Stimulated activated CD8-positive, alpha-beta memory T cell treated with anti-CD3 and anti-CD28 coated beads, Interleukin-4, amount 100 ng/mL, for 4 hours (primary cell): Measurements from ENCODE around the gene MGST1.
"Not testable (repeated sequence)": the region's sequence is repeated elsewhere in the genome, so short reads cannot be mapped to it uniquely, and the experiment has no call there.

Source experiments
- DNase-seq, 2 donors: peaks; one replicate each; pipeline ENCODE4 v3.0.0-alpha.2; 2020; ENCODE audit warnings: low read depth in 2 of 2, low spot score in 1 of 2

Gene MGST1

DNA sequence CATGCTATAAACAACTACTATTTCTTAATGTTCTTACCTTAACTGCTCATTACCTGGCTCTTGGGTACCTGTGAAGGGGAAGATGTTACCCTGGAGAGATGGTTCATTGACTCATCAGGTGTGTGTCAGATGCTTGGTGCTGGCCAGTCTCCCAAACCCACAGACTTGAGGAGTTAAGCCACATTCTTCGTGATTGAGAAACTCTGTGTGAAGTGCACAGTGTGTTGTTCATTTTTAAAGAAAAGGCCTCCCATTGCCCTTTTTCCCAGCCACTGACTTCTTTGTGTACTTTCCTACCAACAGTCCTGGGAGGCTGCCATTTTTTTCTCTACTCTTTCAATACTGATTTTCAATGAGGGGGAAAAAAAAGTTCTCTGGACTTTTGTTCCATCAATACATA, 3.2 kb downstream of the MGST1 start:
- no peak for DNase-seq

DNA sequence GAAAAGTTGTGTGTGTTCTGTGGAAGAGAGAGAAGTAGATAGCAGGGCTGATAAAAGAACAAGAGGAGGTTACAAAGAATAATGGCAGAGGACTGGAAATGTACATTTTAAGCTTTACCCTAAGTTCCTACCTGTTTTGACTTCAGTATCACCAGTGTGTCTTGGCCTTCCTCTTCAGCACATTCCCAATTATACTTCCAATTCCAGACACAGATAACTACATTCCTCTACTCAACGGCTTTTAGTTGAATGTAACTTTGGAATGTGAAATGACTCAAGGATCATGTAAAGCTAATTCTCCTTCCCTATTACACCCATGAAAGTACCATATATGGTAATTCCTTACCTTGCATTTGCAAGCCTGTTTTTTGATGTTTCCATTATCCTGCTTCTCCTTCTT, 5.0 kb downstream of the MGST1 start:
- no peak for DNase-seq

DNA sequence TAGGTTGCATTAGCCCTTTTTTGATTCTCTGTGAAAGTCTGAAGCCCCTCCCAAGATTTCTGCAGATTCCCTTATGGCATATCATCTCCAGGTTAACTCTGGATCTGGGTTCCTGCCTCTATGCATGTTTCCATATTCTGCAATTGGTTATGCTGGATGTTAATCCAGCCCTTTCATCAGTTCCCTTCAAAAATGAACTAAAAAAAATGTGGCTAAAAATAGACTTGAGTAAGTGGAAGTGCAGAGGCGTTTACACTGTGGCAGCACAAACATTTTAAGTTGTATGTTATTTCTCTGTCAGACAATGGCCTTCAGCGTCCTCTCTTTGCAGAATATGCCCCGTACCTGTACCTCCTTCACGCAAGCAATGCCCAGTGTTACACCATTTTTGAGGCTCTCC, 11.4 kb downstream of the MGST1 start:
- DNase-seq, result no peak

DNA sequence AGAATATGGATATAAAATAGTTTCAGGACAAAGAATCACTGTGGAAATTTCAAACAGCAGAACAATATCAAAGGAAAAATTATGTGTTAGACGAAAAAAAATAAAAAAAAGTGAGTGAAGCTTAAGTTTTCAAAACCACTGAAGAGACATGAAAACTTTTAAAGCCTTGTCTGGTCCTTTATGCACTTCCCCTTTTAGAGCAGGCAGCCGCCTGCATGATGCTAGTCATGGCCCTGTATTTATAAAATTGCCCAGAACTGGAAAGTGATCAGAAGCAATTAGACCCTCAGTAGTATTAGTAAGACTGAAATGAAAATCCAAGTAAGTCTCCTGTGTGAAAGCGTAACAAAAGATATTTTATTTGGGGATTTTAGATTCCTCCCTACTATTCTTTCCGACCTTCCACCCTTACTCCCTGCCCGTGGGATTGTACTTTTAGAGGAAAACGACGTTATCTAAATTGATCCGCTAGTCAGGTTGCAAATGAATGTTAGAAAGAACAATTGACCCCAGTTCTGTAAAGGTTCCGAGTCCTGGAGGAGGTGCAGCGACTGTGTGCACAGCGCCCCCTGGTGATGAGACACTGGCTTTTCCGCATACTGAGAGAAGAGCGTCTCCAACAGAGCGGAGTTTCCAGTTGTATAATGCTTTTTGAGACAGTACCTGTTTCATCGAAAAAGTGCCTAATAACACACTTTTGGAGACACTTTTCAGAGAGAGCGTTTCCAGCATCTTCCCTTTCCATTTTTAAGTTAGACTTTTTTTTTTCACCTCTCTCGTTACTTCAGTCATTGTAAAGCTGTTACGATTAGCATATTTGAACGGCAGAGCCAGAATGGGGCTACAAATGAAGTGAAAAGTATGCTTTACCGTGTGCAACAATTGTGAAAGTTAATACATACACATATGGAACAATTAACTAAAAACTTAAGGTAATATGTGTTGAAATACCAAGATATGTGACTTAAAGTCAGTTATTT, 12.4 kb downstream of the MGST1 start:
- DNase-seq, result no peak

DNA sequence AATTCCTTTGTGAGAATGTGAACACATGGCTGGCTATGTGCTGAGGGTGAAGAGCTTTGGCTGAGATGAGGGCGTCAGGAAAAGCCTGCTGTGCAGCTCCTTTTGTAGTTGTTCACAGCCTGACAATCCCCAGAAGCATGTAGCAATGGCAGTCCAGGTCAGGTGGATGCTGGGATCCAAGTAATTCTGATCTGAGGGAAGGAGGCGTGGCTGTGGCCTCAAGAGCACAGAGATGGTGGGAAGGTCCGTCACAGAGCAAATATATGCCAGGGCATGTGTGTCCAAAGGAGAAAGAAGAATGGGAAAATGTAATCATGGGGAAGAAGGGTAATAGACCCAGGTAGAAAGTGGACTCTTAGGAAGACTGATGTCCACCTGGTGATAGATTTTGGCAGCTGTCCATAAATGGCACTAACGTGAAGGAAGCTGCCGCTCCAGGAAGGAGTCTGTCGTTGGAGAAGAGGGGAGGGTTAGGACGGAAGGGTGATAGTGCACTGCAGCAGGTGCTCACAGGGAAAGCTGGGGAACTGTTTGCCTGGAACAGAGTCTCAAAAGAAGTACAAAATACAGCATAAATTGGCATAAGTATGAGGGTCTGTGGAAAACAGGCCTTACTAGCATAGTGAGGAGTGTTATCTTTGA, 13.8 kb downstream of the MGST1 start:
- DNase-seq, result no peak

DNA sequence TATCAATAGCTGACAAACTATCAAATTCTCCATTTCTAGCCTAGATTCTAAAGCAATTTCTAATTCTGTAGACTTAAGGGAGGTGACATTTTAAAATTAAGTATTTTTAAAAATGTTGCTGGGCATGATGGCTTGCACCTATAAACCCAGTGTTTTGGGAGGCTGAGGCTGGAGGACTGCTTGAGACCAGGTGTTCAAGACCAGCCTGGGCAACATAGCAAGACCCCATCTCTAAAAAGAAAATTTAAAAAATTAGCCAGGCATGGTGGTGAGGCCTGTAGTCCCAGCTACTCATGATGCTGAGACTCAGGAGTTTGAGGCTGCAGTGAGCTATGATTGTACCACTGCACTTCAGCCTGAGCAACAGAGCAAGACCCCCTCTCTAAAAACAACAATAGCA, 15.1 kb downstream of the MGST1 start:
- DNase-seq, result no peak

DNA sequence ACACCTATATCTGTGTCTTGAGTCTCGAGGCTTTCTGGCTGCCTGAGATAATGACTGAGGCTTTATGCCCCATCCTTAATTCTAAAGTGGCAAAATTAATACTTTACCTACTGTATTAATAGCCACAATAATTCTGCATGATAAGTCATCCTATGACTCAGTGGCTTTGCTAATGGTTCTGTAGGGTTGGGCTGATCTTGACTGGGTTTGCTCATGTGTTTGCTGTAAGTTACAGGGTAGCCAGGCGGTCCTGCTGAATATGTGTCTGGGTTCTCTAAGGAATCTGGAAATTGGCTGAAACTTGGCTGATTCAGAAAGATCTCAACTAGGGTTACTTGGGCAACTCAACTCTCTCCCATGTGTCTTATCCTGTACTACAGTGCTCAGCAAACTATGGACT, 21.7 kb downstream of the MGST1 start:
- DNase-seq, result no peak

DNA sequence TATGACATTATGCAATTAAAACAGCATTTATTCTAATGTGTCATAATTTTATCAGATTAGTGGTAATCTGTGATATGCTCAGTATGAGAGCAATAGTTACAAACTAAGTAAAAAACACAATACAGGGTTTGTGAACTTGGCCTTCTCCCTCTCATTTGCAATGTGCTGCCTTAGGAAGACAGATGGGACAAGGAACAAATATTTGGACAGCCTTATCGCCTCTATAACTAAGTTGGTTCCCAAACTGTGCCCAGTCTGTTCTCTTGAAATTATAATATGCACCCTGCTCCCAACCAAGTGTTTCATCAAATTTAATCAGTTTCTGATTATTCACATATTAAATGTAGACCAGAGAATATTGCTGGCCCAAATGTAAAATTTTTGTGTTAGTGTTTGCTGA, 22.7 kb downstream of the MGST1 start:
- no peak for DNase-seq

DNA sequence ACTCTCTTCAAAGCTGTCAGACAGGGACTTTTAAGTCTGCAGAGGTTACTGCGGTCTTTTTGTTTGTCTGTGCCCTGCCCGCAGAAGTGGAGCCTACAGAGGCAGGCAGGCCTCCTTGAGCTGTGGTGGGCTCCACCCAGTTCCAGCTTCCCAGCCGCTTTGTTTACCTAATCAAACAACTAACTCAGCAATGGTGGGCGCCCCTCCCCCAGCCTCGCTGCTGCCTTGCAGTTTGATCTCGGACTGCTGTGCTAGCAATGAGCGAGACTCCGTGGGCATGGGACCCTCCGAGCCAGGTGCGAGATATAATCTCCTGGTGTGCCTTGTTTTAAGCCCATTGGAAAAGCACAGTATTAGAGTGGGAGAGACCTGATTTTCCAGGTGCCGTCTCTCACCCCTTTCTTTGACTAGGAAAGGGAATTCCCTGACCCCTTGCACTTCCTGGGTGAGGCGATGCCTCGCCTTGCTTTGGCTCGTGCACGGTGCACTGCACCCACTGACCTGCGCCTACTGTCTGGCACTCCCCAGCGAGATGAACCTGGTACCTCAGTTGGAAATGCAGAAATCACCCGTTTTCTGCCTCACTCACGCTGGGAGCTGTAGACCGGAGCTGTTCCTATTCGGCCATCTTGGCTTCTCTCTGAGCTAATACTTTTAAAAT, 35.3 kb downstream of the MGST1 start:
- DNase-seq, result not testable (repeated sequence)

DNA sequence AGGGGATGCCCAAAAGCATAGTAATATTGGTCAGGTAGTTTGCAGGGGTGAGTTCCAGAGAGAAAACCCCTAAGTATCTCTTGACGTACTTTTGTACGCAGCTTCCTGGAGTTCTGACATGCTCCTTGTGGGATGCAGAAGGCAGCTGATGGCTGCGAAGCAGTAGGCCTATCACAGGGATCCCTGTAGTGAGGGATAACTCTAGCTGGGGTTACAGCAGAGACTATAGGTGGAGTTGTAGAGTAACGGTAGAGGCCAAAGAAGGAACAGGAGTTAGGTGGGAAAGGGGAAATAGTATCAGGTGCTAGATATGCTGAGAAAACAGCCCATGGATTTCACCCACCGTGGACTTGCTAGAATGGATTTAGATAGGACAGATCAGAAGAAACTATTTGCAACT, 37.3 kb downstream of the MGST1 start:
- no peak for DNase-seq

DNA sequence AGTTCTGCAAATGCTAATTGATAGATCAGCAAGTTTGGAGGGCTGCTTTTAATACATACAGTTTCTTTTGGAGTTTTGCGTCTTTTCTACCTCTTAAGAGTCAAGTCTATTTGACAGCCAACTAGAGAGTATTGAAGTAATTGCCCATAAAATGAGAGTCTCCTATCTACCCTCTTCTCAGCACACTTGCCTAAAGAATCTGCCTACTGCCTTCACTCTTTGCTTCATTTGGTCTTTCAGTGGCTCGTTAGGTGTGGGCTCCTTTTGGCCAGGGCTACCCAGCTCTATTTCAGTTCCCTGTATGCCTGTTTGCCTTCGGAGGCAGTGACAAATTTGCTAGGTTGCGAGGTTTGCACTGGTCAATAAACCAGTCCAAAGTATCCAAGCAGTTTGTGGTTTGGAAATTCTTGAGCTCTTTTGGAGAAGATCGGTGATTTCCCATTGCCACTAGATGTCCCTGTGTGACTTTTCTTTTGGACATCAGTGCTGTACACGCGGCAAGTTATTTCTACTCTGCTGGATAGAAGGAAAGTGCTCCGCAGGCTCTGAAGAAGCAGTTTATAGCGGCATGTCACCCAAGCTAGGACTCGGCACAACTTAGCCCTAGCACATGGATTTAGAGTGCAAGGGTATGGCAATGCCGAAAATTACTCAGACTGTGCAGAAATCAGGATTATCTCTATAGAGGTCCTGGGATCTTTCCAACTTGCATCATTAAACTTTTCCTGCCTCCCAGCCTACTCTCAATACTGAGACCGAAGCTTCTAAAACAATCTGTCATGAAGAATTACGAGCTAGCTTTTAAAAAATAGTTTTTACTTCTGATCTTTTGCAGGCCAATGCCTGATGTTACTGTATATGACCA, 38.6 kb downstream of the MGST1 start:
- DNase-seq, result no peak

DNA sequence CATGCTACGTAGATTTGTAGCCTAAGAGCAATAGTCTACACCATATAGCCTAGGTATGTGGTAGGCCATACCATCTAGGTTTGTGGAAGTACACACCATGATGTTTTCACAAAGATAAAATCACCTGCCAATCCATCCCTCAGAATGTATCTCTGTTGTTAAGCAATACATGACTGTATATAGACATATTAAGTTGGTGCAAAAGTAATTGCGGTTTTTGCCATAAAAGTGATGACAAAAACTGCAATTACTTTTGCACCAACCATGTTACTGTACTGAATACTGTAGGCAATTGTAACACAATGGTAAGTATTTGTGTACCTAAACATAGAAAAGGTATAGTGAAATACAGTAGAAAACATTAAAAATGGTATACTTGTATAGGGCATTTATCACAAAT, 40.5 kb downstream of the MGST1 start:
- no peak for DNase-seq

DNA sequence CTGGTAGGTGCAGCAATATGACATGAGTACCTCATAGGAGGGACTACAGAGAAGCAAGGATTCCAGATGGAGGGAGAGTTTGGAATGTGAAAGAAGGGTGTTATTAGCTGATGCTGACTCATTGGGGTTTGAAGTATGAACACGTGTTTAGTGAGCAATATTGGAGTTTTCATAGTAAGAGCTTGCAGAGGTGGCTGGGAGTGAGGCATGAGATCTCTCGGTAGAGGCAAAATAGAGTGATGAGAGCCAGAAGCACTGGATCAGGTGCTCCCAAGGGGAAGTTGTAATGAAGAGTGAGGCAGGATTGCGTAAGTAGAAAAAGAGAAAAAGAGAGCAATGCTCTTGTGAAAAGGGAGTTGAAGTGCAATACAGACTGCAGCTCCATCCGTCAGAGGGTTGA, 42.1 kb downstream of the MGST1 start:
- no peak for DNase-seq

DNA sequence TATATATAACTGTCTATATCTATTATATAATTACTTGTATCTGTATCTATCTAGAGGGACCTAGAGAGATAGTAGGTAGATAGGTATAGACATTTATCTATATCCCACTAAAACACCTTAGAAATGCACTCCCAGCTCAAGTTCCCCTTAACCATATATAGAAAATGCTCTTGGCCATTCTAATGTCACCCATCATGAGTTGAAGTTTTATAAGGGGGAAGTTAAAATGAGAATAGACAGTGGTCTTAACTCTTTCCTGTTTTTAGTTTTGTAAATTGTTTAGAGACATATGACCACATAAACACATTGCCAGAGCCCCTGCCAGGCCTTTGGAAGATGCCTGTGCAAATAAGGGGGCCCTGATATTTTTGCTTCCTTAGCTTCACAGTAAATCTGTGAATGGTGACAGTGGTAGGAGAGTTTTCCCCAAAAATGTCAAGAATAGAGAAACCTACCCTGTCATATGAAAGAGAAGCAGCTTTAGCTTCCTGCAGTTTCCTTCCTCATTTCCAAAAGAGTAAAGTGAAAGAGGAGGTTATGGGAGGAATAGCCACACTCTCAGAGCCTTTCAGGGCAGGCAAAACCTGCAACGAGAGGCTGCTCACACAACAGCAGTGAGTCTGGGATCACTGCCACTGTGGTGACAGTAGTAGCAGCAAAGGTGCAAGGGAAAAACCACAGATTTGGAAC, 45.5 kb downstream of the MGST1 start:
- DNase-seq, result no peak

DNA sequence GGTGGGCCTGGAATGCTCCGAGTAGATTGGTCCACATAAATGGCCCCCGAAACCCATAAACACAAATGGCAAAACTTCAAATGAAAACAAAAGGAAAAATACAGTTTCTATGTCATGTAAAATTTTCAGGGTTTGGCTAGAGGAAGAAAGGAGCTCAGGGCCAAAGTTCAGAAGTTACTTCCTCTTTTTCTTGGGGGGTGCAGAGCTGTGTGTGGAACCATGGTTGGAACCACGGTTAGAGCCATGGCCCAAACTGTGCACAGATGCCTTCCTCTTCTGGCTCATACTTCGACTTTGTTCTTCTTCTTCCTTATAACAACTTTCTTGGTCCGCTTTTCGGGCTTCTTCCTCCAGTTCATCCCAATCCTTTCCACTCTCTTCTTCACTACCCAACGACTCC, 51.7 kb downstream of the MGST1 start:
- DNase-seq, result no peak

DNA sequence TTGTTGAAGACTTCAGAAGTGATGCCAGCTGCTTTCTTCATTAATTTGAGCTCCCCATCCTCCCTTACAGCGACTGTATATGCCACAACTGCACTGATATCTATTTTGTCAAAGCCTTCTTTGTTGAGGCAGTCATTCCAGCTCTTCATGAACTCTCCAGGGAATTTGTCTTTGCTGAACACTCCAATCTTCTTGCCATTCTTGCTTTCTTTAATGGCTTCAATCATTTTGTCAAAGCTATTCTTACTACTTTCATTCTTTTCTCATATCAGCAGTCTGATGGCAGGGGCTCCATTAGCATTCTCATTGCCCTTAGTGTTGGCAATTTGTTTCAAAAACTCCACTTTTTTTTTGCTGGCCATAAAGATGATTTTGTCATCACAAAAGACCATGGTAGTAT, 54.4 kb downstream of the MGST1 start:
- DNase-seq, result not testable (repeated sequence)

DNA sequence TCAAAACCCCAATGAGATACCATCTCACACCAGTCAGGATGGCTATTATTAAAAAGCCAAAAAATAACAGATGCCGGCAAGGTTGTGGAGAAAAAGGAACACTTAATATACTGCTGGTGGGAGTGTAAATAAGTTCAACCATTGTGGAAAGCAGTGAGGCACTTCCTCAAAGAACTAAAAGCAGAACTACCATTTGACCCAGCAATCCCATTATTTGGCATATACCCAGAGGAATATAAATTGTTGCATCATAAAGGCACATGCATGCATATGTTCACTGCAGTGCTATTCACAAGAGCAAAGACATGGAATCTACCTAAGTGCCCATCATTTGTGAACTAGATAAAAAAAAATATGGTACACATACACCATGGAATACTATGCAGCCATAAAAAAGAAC, 59.9 kb downstream of the MGST1 start:
- no peak for DNase-seq
